K562 (cell line): ENCODE results near the gene F11R. TPM values are rescaled to one million over a fixed set of nuclear protein-coding genes. Genes with fewer than 3 reads are reported as not detected.

Source experiments
- AFF1 ChIP-seq, 2 experiments: fragments of 450-650 bp; IDR thresholded peaks; 2 replicates each; pipeline ENCODE4 v1.6.1; 2018; ENCODE audit warnings: mild to moderate bottlenecking in 2 of 2, low read depth in 1 of 2; ENCODE audit not compliant: partially characterized antibody in 2 of 2
- ATF3 ChIP-seq, 2 experiments: fragments of 450-650 bp in 1 of 2; sonication (generic) in 1 of 2; formaldehyde crosslinking in 1 of 2; IDR thresholded peaks in 1 of 2; conservative IDR thresholded peaks in 1 of 2; 2 replicates each; pipeline versions ENCODE4 v1.6.1 to v1.8.1; 2016 to 2023; ENCODE audit warnings: mild to moderate bottlenecking in 2 of 2, moderate library complexity in 2 of 2, inconsistent platforms in 1 of 2, missing genetic modification reagents in 1 of 2
- CAMTA2 ChIP-seq: fragments of 250-450 bp; sonication (Bioruptor Pico); conservative IDR thresholded peaks from 2 replicates; pipeline ENCODE4 v1.5.1; 2022
- LARP7 ChIP-seq: fragments of 450-650 bp; IDR thresholded peaks from 2 replicates; pipeline ENCODE4 v1.6.1; 2016
- MYBL2 ChIP-seq, 2 experiments: fragments of 450-650 bp in 1 of 2; sonication (generic) in 1 of 2; formaldehyde crosslinking in 1 of 2; IDR thresholded peaks; 2 replicates each; pipeline versions ENCODE4 v1.6.1 to v1.8.1; 2017 to 2022; ENCODE audit warnings: borderline replicate concordance in 1 of 2, inconsistent platforms in 1 of 2, low read depth in 1 of 2, mild to moderate bottlenecking in 1 of 2, missing genetic modification reagents in 1 of 2, moderate library complexity in 1 of 2
- MYC ChIP-seq, 2 experiments: fragments of 250-450 bp in 1 of 2; sonication (Bioruptor Pico) in 1 of 2; IDR thresholded peaks; 2 replicates each; pipeline versions ENCODE4 v1.5.1 to v1.6.1; 2012 to 2021; ENCODE audit warnings: low read depth in 2 of 2, borderline replicate concordance in 1 of 2, improper control_type of control experiment in 1 of 2, low read length in 1 of 2, mild to moderate bottlenecking in 1 of 2, moderate library complexity in 1 of 2
- MYNN ChIP-seq, 2 experiments: sonication (generic); formaldehyde crosslinking in 1 of 2; IDR thresholded peaks; 2 replicates each; pipeline versions ENCODE4 v1.5.0 to v1.6.1; 2016 to 2020; ENCODE audit warnings: antibody characterized with exemption in 1 of 2, missing genetic modification reagents in 1 of 2
- NR2C1 ChIP-seq, 2 experiments: fragments of 450-650 bp; IDR thresholded peaks; 2 replicates each; pipeline ENCODE4 v1.6.1; 2017; ENCODE audit warnings: mild to moderate bottlenecking in 2 of 2, antibody characterized with exemption in 1 of 2, inconsistent platforms in 1 of 2, missing compliant biosample characterization in 1 of 2, missing genetic modification characterization in 1 of 2
- PHF8 ChIP-seq: fragments of 200-600 bp; sonication (generic); IDR thresholded peaks from 2 replicates; pipeline ENCODE4 v1.6.1; 2012; ENCODE audit warnings: mixed run types, mild to moderate bottlenecking, inconsistent platforms, low read length, moderate library complexity, borderline replicate concordance
- POLR2AphosphoS2 ChIP-seq: IDR thresholded peaks from 2 replicates; pipeline ENCODE4 v1.6.1; 2012; ENCODE audit warnings: low read length, improper control_type of control experiment
- PRDM10 ChIP-seq: fragments of 450-650 bp; IDR thresholded peaks from 2 replicates; pipeline ENCODE4 v1.6.1; 2018; ENCODE audit not compliant: partially characterized antibody
- PRMT5 ChIP-seq: sonication (generic); formaldehyde crosslinking; IDR thresholded peaks from 2 replicates; pipeline ENCODE4 v1.5.0; 2020; ENCODE audit warnings: missing genetic modification reagents
- STAG1 ChIP-seq: sonication (generic); formaldehyde crosslinking; IDR thresholded peaks from 2 replicates; pipeline ENCODE4 v1.5.0; 2020; ENCODE audit warnings: missing genetic modification reagents, borderline replicate concordance
- ZNF217 ChIP-seq: sonication (generic); formaldehyde crosslinking; IDR thresholded peaks from 2 replicates; pipeline ENCODE4 v1.8.0; 2022; ENCODE audit warnings: mild to moderate bottlenecking, missing genetic modification reagents
- ZNF57 ChIP-seq: fragments of 450-650 bp; formaldehyde crosslinking; IDR thresholded peaks from 2 replicates; pipeline ENCODE4 v1.4.0; 2020; ENCODE audit warnings: mild to moderate bottlenecking, moderate library complexity
- ZNF589 ChIP-seq: fragments of 200-800 bp; sonication (Bioruptor generic); IDR thresholded peaks from 2 replicates; pipeline ENCODE4 v1.6.1; 2016; ENCODE audit warnings: low read depth, missing genetic modification characterization, missing compliant biosample characterization
- ZNF785 ChIP-seq: fragments of 250-450 bp; sonication (Bioruptor Pico); IDR thresholded peaks from 2 replicates; pipeline ENCODE4 v1.4.0; 2020; ENCODE audit warnings: mild to moderate bottlenecking
- polyA plus RNA-seq, 8 experiments: library from polyadenylated mRNA; depleted of rRNA in 4 of 8; stranded (reverse) in 5 of 8; unstranded in 3 of 8; fragments of >200 nt; fragmentation: Nextera tagmentation in 2 of 8; fragmentation: Illumina TruSeq in 1 of 8; extraction: Ambion mirVana in 2 of 8; extraction: Trizol in 1 of 8; gene quantifications; 2 replicates each; pipeline versions ENCODE4 v1.2.1 to v1.2.3, GENCODE V29; 2011 to 2014; ENCODE audit warnings: inconsistent platforms in 1 of 8, missing spikeins in 1 of 8
- total RNA-seq, 7 experiments: library from RNA; depleted of rRNA in 6 of 7; stranded (reverse); fragments of >200 nt in 6 of 7; fragmentation: Illumina TruSeq in 2 of 7; extraction: Trizol in 2 of 7; gene quantifications; 2 replicates each; pipeline versions ENCODE4 v1.2.1 to v1.2.3, GENCODE V29; 2011 to 2021; ENCODE audit warnings: low replicate concordance in 1 of 7

Gene F11R
- total and polyA plus RNA-seq, 9 of the 15 experiments (the other 6 are each of a cell fraction or from before 2014, with no cell fraction given): 27.4 to 187 (median 52.5) TPM

- no peak for TF ChIP-seq AFF1 (IDR thresholded peaks at IDR 0.05; ENCODE audit: low read depth in 1 of 2, partially characterized antibody in 2 of 2)
- no peak for TF ChIP-seq MYBL2 (IDR thresholded peaks at IDR 0.05; ENCODE audit: low read depth)
- no peak for TF ChIP-seq MYBL2 (CRISPR knock-in tag; IDR thresholded peaks at IDR 0.05; ENCODE audit: borderline replicate concordance)
- no peak for TF ChIP-seq PRMT5 (CRISPR knock-in tag)
- no peak for TF ChIP-seq PHF8
- peak; percentile 79 for TF ChIP-seq PRDM10
- peak; percentile 80 for TF ChIP-seq MYNN (IDR thresholded peaks at IDR 0.05)
- no peak for TF ChIP-seq MYNN (CRISPR knock-in tag; IDR thresholded peaks at IDR 0.05)
- TF ChIP-seq MYC (IDR thresholded peaks at IDR 0.05; ENCODE audit: low read depth, low read length): 0 out of 2 replicates have a peak, but pooled peaks have one; percentile 32
- TF ChIP-seq MYC (CRISPR knock-in tag; IDR thresholded peaks at IDR 0.05; ENCODE audit: borderline replicate concordance, low read depth): no peak
- no peak for TF ChIP-seq POLR2AphosphoS2
- TF ChIP-seq ZNF785: no peak
- no peak for TF ChIP-seq ZNF217 (CRISPR knock-in tag)
- TF ChIP-seq LARP7: no peak
- TF ChIP-seq ZNF589 (CRISPR knock-in tag): 0 out of 2 replicates have a peak, but pooled peaks have one; percentile 14
- TF ChIP-seq ATF3 (IDR thresholded peaks at IDR 0.05): no peak
- 0 out of 2 replicates have a peak, but pooled peaks have one; percentile 41 for TF ChIP-seq ATF3 (CRISPR knock-in tag; conservative IDR thresholded peaks at IDR 0.05)
- no peak for TF ChIP-seq ZNF57 (CRISPR knock-in tag)
- 0 out of 2 replicates have a peak, but pooled peaks have one; percentile 32 for TF ChIP-seq NR2C1 (IDR thresholded peaks at IDR 0.05)
- no peak for TF ChIP-seq NR2C1 (tag; IDR thresholded peaks at IDR 0.05)
- no peak for TF ChIP-seq CAMTA2 (CRISPR knock-in tag)
- TF ChIP-seq STAG1 (CRISPR knock-in tag): no peak
These were observed 11.2 kb downstream of the F11R start (continued) for GRCh38 chr1:161009602-161010211.
